ENCODE results near the gene DIPK1C. TPM values are rescaled to one million over a fixed set of nuclear protein-coding genes. Genes with fewer than 3 reads are reported as not detected.

The DIPK1C gene
- total and polyA plus RNA-seq, 10 of the 15 experiments (the other 5 are each of a cell fraction or from before 2014, with no cell fraction given) = not detected

GRCh38 chr18:74495581-74496507 lies 38.7 kb upstream of the DIPK1C start, which contains the start of gene CNDP2 (continued):
- TF ChIP-seq, protein P1, sequence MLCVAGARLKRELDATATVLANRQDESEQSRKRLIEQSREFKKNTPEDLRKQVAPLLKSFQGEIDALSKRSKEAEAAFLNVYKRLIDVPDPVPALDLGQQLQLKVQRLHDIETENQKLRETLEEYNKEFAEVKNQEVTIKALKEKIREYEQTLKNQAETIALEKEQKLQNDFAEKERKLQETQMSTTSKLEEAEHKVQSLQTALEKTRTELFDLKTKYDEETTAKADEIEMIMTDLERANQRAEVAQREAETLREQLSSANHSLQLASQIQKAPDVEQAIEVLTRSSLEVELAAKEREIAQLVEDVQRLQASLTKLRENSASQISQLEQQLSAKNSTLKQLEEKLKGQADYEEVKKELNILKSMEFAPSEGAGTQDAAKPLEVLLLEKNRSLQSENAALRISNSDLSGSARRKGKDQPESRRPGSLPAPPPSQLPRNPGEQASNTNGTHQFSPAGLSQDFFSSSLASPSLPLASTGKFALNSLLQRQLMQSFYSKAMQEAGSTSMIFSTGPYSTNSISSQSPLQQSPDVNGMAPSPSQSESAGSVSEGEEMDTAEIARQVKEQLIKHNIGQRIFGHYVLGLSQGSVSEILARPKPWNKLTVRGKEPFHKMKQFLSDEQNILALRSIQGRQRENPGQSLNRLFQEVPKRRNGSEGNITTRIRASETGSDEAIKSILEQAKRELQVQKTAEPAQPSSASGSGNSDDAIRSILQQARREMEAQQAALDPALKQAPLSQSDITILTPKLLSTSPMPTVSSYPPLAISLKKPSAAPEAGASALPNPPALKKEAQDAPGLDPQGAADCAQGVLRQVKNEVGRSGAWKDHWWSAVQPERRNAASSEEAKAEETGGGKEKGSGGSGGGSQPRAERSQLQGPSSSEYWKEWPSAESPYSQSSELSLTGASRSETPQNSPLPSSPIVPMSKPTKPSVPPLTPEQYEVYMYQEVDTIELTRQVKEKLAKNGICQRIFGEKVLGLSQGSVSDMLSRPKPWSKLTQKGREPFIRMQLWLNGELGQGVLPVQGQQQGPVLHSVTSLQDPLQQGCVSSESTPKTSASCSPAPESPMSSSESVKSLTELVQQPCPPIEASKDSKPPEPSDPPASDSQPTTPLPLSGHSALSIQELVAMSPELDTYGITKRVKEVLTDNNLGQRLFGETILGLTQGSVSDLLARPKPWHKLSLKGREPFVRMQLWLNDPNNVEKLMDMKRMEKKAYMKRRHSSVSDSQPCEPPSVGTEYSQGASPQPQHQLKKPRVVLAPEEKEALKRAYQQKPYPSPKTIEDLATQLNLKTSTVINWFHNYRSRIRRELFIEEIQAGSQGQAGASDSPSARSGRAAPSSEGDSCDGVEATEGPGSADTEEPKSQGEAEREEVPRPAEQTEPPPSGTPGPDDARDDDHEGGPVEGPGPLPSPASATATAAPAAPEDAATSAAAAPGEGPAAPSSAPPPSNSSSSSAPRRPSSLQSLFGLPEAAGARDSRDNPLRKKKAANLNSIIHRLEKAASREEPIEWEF (IDR thresholded peaks at IDR 0.05; ENCODE audit: insufficient replicate concordance, low read depth, low read length) = no peak
- TF ChIP-seq SMC3 (IDR thresholded peaks at IDR 0.05; ENCODE audit: borderline replicate concordance, low read length) (no peak), SRF (IDR thresholded peaks at IDR 0.05; ENCODE audit: low read depth in 2 of 2, low read length in 2 of 2) (peak in 1 of 2 experiments; percentile 25; a peak in 1 of 4 replicates)
- TF ChIP-seq, protein P2, sequence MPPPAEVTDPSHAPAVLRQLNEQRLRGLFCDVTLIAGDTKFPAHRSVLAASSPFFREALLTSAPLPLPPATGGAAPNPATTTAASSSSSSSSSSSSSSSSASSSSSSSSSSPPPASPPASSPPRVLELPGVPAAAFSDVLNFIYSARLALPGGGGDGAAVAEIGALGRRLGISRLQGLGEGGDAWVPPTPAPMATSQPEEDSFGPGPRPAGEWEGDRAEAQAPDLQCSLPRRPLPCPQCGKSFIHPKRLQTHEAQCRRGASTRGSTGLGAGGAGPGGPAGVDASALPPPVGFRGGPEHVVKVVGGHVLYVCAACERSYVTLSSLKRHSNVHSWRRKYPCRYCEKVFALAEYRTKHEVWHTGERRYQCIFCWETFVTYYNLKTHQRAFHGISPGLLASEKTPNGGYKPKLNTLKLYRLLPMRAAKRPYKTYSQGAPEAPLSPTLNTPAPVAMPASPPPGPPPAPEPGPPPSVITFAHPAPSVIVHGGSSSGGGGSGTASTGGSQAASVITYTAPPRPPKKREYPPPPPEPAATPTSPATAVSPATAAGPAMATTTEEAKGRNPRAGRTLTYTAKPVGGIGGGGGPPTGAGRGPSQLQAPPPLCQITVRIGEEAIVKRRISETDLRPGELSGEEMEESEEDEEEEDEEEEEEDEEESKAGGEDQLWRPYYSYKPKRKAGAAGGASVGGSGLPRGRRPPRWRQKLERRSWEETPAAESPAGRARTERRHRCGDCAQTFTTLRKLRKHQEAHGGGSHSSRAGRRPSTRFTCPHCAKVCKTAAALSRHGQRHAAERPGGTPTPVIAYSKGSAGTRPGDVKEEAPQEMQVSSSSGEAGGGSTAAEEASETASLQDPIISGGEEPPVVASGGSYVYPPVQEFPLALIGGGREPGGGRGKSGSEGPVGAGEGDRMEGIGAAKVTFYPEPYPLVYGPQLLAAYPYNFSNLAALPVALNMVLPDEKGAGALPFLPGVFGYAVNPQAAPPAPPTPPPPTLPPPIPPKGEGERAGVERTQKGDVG (CRISPR knock-in tag; IDR thresholded peaks at IDR 0.05) = 0 out of 2 replicates have a peak, but pooled peaks have one; percentile 34
